WTC11 (cell line): ENCODE data around the gene SORCS1. TPM values are rescaled to one million over a fixed set of nuclear protein-coding genes. Genes with fewer than 3 reads are reported as not detected.

ENCODE experiments used
- ATAC-seq: fragments of 200-7000 bp; cut with Tn5 transposase; 2 replicates; pipeline ENCODE4 v1.10.0; 2021; ENCODE audit warnings: mild to moderate bottlenecking, moderate library complexity
- CTCF ChIA-PET: fragments of 300-600 bp; sonication (Branson Sonifier 250); formaldehyde crosslinking; loops from one replicate; lab custom pipeline; 2021; ENCODE audit warnings: antibody characterized with exemption; lab: Charles Lee
- POLR2A ChIA-PET: fragments of 350-600 bp; sonication (Branson Sonifier 250); formaldehyde crosslinking; loops from one replicate; lab custom pipeline; 2021; ENCODE audit warnings: antibody characterized with exemption; lab: Charles Lee
- DNase-seq: peaks from one replicate; pipeline ENCODE4 v3.0.0; 2021; ENCODE audit warnings: low spot score
- H3K27ac Mint-ChIP-seq: 2 replicates; pipeline ENCODE4 v1.8.0; 2021; ENCODE audit warnings: mixed read lengths
- H3K27me3 Mint-ChIP-seq: 2 replicates; pipeline ENCODE4 v1.8.0; 2021; ENCODE audit warnings: low read depth, mild to moderate bottlenecking, moderate library complexity, mixed read lengths
- H3K36me3 Mint-ChIP-seq: 2 replicates; pipeline ENCODE4 v1.8.0; 2021; ENCODE audit warnings: mixed read lengths
- H3K4me1 Mint-ChIP-seq: 2 replicates; pipeline ENCODE4 v1.8.0; 2022; ENCODE audit warnings: mixed read lengths
- H3K4me3 Mint-ChIP-seq: 2 replicates; pipeline ENCODE4 v1.8.0; 2021; ENCODE audit warnings: mild to moderate bottlenecking, moderate library complexity, mixed read lengths
- H3K9me3 Mint-ChIP-seq: 2 replicates; pipeline ENCODE4 v1.8.0; 2021; ENCODE audit warnings: mixed read lengths
- CBFB ChIP-seq: sonication (generic); formaldehyde crosslinking; IDR thresholded peaks from 2 replicates; pipeline ENCODE4 v1.8.1; 2022; ENCODE audit warnings: mild to moderate bottlenecking, low read depth, missing genetic modification reagents
- CREB1 ChIP-seq: sonication (generic); formaldehyde crosslinking; IDR thresholded peaks from 2 replicates; pipeline ENCODE4 v1.8.0; 2023; ENCODE audit warnings: mild to moderate bottlenecking, missing genetic modification reagents
- ESRRA ChIP-seq: sonication (generic); formaldehyde crosslinking; IDR thresholded peaks from 2 replicates; pipeline ENCODE4 v1.8.1; 2022; ENCODE audit warnings: mild to moderate bottlenecking, missing genetic modification reagents, borderline replicate concordance
- GABPB1 ChIP-seq: sonication (generic); formaldehyde crosslinking; IDR thresholded peaks from 2 replicates; pipeline ENCODE4 v1.8.1; 2023; ENCODE audit warnings: mild to moderate bottlenecking, missing genetic modification reagents
- NR1H2 ChIP-seq: sonication (generic); formaldehyde crosslinking; IDR thresholded peaks from 2 replicates; pipeline ENCODE4 v1.9.0; 2021; ENCODE audit warnings: mild to moderate bottlenecking, moderate library complexity, missing genetic modification reagents
- SMAD3 ChIP-seq: sonication (generic); formaldehyde crosslinking; IDR thresholded peaks from 2 replicates; pipeline ENCODE4 v1.8.0; 2022; ENCODE audit warnings: missing genetic modification reagents, mild to moderate bottlenecking, borderline replicate concordance
- TP53 ChIP-seq: sonication (generic); formaldehyde crosslinking; IDR thresholded peaks from 2 replicates; pipeline ENCODE4 v1.8.1; 2023; ENCODE audit warnings: mild to moderate bottlenecking, missing genetic modification reagents
- USF2 ChIP-seq: sonication (generic); formaldehyde crosslinking; IDR thresholded peaks from 2 replicates; pipeline ENCODE4 v1.8.1; 2023; ENCODE audit warnings: mild to moderate bottlenecking, missing genetic modification reagents, moderate library complexity
- total RNA-seq: library from RNA; stranded (reverse); gene quantifications from 3 replicates; pipeline ENCODE4 v1.2.3, GENCODE V29; 2021
- TF ChIP-seq, protein P1 (sequence below): sonication (generic); formaldehyde crosslinking; IDR thresholded peaks from 2 replicates; pipeline ENCODE4 v1.8.1; 2022; ENCODE audit warnings: low read depth, mild to moderate bottlenecking, moderate library complexity, missing genetic modification reagents, borderline replicate concordance
- TF ChIP-seq, protein P2 (sequence below): fragments of 250-450 bp; sonication (Bioruptor Pico); IDR thresholded peaks from 2 replicates; pipeline ENCODE4 v1.8.0; 2021; ENCODE audit warnings: mild to moderate bottlenecking
- TF ChIP-seq, protein P3 (sequence below): sonication (generic); formaldehyde crosslinking; IDR thresholded peaks from 2 replicates; pipeline ENCODE4 v1.8.0; 2023; ENCODE audit warnings: missing genetic modification reagents
- TF ChIP-seq, protein P4 (sequence below): sonication (generic); formaldehyde crosslinking; IDR thresholded peaks from 2 replicates; pipeline ENCODE4 v1.8.0; 2023; ENCODE audit warnings: missing genetic modification reagents, mild to moderate bottlenecking, borderline replicate concordance
- TF ChIP-seq, protein P5 (sequence below): sonication (generic); formaldehyde crosslinking; IDR thresholded peaks from 2 replicates; pipeline ENCODE4 v1.8.1; 2023; ENCODE audit warnings: mild to moderate bottlenecking, missing genetic modification reagents, borderline replicate concordance

Gene SORCS1
- total RNA-seq, 1 experiment from 2014 or later: 3.3 TPM

GRCh38 chr10:107092321-107092720 lies 72.2 kb downstream of the SORCS1 start:
- CTCF ChIA-PET: no interaction called here
- Mint-ChIP-seq H3K4me3 (no peak overlapping the region), H3K27ac (no peak overlapping the region), H3K36me3 (no peaks in the 10 kb centered on the region), H3K9me3 (no peaks in the 10 kb centered on the region; the same call in 1 of the 2 replicates), H3K4me1 (no peaks in the 10 kb centered on the region), H3K27me3 (no peaks in the 10 kb centered on the region; the same call in 1 of the 2 replicates)
- no peak for TF ChIP-seq CREB1 (CRISPR knock-in tag)
- TF ChIP-seq, protein P1, sequence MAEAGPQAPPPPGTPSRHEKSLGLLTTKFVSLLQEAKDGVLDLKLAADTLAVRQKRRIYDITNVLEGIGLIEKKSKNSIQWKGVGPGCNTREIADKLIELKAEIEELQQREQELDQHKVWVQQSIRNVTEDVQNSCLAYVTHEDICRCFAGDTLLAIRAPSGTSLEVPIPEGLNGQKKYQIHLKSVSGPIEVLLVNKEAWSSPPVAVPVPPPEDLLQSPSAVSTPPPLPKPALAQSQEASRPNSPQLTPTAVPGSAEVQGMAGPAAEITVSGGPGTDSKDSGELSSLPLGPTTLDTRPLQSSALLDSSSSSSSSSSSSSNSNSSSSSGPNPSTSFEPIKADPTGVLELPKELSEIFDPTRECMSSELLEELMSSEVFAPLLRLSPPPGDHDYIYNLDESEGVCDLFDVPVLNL (CRISPR knock-in tag): no peak
- DNase-seq: no peak
- POLR2A ChIA-PET: no interaction called here
- no peak for ATAC-seq

GRCh38 chr10:107091126-107091525 lies 73.4 kb downstream of the SORCS1 start:
- ATAC-seq (no peak), DNase-seq (no peak)
- H3K27me3 Mint-ChIP-seq: no peaks in the 10 kb centered on the region; the same call in 1 of the 2 replicates
- H3K36me3 Mint-ChIP-seq: no peaks in the 10 kb centered on the region
- TF ChIP-seq, protein P2, sequence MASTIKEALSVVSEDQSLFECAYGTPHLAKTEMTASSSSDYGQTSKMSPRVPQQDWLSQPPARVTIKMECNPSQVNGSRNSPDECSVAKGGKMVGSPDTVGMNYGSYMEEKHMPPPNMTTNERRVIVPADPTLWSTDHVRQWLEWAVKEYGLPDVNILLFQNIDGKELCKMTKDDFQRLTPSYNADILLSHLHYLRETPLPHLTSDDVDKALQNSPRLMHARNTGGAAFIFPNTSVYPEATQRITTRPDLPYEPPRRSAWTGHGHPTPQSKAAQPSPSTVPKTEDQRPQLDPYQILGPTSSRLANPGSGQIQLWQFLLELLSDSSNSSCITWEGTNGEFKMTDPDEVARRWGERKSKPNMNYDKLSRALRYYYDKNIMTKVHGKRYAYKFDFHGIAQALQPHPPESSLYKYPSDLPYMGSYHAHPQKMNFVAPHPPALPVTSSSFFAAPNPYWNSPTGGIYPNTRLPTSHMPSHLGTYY (CRISPR knock-in tag): no peak
- TF ChIP-seq CBFB (CRISPR knock-in tag) (no peak), GABPB1 (no peak), ESRRA (CRISPR knock-in tag) (no peak), USF2 (CRISPR knock-in tag) (no peak), SMAD3 (no peak), TP53 (CRISPR knock-in tag) (no peak), NR1H2 (CRISPR knock-in tag) (no peak)
- TF ChIP-seq, protein P3, sequence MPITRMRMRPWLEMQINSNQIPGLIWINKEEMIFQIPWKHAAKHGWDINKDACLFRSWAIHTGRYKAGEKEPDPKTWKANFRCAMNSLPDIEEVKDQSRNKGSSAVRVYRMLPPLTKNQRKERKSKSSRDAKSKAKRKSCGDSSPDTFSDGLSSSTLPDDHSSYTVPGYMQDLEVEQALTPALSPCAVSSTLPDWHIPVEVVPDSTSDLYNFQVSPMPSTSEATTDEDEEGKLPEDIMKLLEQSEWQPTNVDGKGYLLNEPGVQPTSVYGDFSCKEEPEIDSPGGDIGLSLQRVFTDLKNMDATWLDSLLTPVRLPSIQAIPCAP (CRISPR knock-in tag): no peak
- TF ChIP-seq, protein P4, sequence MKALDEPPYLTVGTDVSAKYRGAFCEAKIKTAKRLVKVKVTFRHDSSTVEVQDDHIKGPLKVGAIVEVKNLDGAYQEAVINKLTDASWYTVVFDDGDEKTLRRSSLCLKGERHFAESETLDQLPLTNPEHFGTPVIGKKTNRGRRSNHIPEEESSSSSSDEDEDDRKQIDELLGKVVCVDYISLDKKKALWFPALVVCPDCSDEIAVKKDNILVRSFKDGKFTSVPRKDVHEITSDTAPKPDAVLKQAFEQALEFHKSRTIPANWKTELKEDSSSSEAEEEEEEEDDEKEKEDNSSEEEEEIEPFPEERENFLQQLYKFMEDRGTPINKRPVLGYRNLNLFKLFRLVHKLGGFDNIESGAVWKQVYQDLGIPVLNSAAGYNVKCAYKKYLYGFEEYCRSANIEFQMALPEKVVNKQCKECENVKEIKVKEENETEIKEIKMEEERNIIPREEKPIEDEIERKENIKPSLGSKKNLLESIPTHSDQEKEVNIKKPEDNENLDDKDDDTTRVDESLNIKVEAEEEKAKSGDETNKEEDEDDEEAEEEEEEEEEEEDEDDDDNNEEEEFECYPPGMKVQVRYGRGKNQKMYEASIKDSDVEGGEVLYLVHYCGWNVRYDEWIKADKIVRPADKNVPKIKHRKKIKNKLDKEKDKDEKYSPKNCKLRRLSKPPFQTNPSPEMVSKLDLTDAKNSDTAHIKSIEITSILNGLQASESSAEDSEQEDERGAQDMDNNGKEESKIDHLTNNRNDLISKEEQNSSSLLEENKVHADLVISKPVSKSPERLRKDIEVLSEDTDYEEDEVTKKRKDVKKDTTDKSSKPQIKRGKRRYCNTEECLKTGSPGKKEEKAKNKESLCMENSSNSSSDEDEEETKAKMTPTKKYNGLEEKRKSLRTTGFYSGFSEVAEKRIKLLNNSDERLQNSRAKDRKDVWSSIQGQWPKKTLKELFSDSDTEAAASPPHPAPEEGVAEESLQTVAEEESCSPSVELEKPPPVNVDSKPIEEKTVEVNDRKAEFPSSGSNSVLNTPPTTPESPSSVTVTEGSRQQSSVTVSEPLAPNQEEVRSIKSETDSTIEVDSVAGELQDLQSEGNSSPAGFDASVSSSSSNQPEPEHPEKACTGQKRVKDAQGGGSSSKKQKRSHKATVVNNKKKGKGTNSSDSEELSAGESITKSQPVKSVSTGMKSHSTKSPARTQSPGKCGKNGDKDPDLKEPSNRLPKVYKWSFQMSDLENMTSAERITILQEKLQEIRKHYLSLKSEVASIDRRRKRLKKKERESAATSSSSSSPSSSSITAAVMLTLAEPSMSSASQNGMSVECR (CRISPR knock-in tag): no peak
- TF ChIP-seq, protein P5, sequence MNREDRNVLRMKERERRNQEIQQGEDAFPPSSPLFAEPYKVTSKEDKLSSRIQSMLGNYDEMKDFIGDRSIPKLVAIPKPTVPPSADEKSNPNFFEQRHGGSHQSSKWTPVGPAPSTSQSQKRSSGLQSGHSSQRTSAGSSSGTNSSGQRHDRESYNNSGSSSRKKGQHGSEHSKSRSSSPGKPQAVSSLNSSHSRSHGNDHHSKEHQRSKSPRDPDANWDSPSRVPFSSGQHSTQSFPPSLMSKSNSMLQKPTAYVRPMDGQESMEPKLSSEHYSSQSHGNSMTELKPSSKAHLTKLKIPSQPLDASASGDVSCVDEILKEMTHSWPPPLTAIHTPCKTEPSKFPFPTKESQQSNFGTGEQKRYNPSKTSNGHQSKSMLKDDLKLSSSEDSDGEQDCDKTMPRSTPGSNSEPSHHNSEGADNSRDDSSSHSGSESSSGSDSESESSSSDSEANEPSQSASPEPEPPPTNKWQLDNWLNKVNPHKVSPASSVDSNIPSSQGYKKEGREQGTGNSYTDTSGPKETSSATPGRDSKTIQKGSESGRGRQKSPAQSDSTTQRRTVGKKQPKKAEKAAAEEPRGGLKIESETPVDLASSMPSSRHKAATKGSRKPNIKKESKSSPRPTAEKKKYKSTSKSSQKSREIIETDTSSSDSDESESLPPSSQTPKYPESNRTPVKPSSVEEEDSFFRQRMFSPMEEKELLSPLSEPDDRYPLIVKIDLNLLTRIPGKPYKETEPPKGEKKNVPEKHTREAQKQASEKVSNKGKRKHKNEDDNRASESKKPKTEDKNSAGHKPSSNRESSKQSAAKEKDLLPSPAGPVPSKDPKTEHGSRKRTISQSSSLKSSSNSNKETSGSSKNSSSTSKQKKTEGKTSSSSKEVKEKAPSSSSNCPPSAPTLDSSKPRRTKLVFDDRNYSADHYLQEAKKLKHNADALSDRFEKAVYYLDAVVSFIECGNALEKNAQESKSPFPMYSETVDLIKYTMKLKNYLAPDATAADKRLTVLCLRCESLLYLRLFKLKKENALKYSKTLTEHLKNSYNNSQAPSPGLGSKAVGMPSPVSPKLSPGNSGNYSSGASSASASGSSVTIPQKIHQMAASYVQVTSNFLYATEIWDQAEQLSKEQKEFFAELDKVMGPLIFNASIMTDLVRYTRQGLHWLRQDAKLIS (CRISPR knock-in tag): no peak
- ChIA-PET CTCF (no interaction called here), POLR2A (no interaction called here)
- H3K9me3 Mint-ChIP-seq: no peaks in the 10 kb centered on the region; the same call in 1 of the 2 replicates
- H3K27ac Mint-ChIP-seq: no peak overlapping the region
- H3K4me1 Mint-ChIP-seq: no peaks in the 10 kb centered on the region
- H3K4me3 Mint-ChIP-seq: no peak overlapping the region
